ENCODE results near the gene ZNF362. TPM values are rescaled to one million over a fixed set of nuclear protein-coding genes. Genes with fewer than 3 reads are reported as not detected.
A peak's percentile ranks its signal among the peaks of the same experiment; 100 is the strongest.

Gene ZNF362
- total and polyA plus RNA-seq, 12 donors, result 7.8 to 37.3 (median 23.8) TPM

GRCh38 chr1:33225586-33225985 lies 30.7 kb upstream of the ZNF362 start:
- Histone ChIP-seq H3K36me3 (replicated peaks in 1 of 2) (no peaks in the 10 kb centered on the region), H3K4me3 (no peak overlapping the region), H3K27me3 (no peaks in the 10 kb centered on the region), H3K9me3 (replicated peaks in 1 of 3) (peaks cover 0 to 9% (median 0%) of the 10 kb centered on the region in 3 donors), H3K27ac (no peak overlapping the region), H3K4me1 (replicated peaks in 1 of 2) (peaks cover 0 to 8% of the 10 kb centered on the region in 2 donors)
- 65 to 86% (median 80%) methylated on average over 1 of the region's 1 CpG for WGBS, 4 donors
- no peak for DNase-seq
- intact Hi-C loops (cut with DNase I), result loop anchor here (10.0 kb wide), 2 partner anchors 69 to 139 kb away; no protein-coding TSS in a partner anchor
- TF ChIP-seq POLR2A (IDR thresholded peaks at IDR 0.05), result no peak

- Histone ChIP-seq H3K9me3 (replicated peaks in 1 of 3) (peaks cover 0 to 3% (median 0%) of the 10 kb centered on the region in 3 donors), H3K27me3 (no peaks in the 10 kb centered on the region), H3K4me3 (no peak overlapping the region), H3K27ac (peak overlapping the region in 1 of 5 donors; percentile 67), H3K36me3 (replicated peaks in 1 of 2) (no peaks in the 10 kb centered on the region), H3K4me1 (replicated peaks in 1 of 2) (peaks cover 0 to 8% of the 10 kb centered on the region in 2 donors)
- intact Hi-C loops (cut with DNase I), result loop anchor here (10.0 kb wide), 2 partner anchors 66 to 136 kb away; no protein-coding TSS in a partner anchor
- TF ChIP-seq, protein P1, sequence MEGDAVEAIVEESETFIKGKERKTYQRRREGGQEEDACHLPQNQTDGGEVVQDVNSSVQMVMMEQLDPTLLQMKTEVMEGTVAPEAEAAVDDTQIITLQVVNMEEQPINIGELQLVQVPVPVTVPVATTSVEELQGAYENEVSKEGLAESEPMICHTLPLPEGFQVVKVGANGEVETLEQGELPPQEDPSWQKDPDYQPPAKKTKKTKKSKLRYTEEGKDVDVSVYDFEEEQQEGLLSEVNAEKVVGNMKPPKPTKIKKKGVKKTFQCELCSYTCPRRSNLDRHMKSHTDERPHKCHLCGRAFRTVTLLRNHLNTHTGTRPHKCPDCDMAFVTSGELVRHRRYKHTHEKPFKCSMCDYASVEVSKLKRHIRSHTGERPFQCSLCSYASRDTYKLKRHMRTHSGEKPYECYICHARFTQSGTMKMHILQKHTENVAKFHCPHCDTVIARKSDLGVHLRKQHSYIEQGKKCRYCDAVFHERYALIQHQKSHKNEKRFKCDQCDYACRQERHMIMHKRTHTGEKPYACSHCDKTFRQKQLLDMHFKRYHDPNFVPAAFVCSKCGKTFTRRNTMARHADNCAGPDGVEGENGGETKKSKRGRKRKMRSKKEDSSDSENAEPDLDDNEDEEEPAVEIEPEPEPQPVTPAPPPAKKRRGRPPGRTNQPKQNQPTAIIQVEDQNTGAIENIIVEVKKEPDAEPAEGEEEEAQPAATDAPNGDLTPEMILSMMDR (IDR thresholded peaks at IDR 0.05), result no peak
- TF ChIP-seq POLR2A (IDR thresholded peaks at IDR 0.05), result no peak
- 25 to 31% (median 28%) methylated on average over 5 of the region's 5 CpGs for WGBS, 4 donors
- peak; percentile 57 to 86 (median 82) for DNase-seq
These were observed 27.3 kb upstream of the ZNF362 start for GRCh38 chr1:33228935-33229487.

GRCh38 chr1:33231166-33231565 lies 25.1 kb upstream of the ZNF362 start:
- 85 to 95% (median 88%) methylated on average over 7 of the region's 7 CpGs for WGBS, 4 donors
- TF ChIP-seq, protein P1 (IDR thresholded peaks at IDR 0.05), result no peak
- TF ChIP-seq POLR2A (IDR thresholded peaks at IDR 0.05), result no peak
- DNase-seq, result no peak
- H3K4me1 ChIP-seq (replicated peaks in 1 of 2), result peaks cover 0 to 8% of the 10 kb centered on the region in 2 donors
- no peaks in the 10 kb centered on the region for H3K27me3 ChIP-seq
- no peaks in the 10 kb centered on the region for H3K9me3 ChIP-seq (replicated peaks in 1 of 3)
- H3K4me3 ChIP-seq, result no peak overlapping the region
- no peaks in the 10 kb centered on the region for H3K36me3 ChIP-seq (replicated peaks in 1 of 2)
- H3K27ac ChIP-seq, result no peak overlapping the region
- intact Hi-C loops (cut with DNase I), result no loop called here

GRCh38 chr1:33232716-33233115 lies 23.6 kb upstream of the ZNF362 start:
- TF ChIP-seq, protein P1 (IDR thresholded peaks at IDR 0.05), result no peak
- TF ChIP-seq POLR2A (IDR thresholded peaks at IDR 0.05), result no peak
- Histone ChIP-seq H3K4me1 (replicated peaks in 1 of 2) (peaks cover 0 to 8% of the 10 kb centered on the region in 2 donors), H3K27ac (no peak overlapping the region), H3K27me3 (no peaks in the 10 kb centered on the region), H3K9me3 (replicated peaks in 1 of 3) (no peaks in the 10 kb centered on the region), H3K4me3 (no peak overlapping the region), H3K36me3 (replicated peaks in 1 of 2) (no peaks in the 10 kb centered on the region)
- WGBS, 4 donors, result 84 to 96% (median 94%) methylated on average over 3 of the region's 3 CpGs
- intact Hi-C loops (cut with DNase I), result no loop called here
- DNase-seq, result no peak

DNA sequence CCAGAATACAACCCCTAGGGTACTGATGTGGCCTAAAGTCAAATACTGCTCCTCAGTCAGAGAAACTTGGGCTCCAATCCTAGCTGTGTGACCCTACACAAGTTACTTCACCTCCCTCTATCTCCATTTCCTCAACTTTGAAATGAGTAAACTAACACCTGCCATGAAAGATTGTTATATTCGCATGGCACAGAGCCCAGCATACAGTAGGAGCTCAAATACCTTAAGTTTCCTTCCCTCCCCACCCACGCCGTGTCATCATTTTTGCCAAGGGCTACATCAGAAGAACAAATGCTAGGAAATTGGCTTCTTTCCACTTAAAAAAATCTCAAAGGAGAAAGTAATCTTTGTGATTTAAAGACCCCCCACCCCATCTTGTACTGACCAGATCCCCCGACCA lies 22.2 kb upstream of the ZNF362 start:
- intact Hi-C loops (cut with DNase I), result no loop called here
- H3K4me1 ChIP-seq (replicated peaks in 1 of 2), result peaks cover 0 to under 1% of the 10 kb centered on the region in 2 donors
- H3K27me3 ChIP-seq, result no peaks in the 10 kb centered on the region
- no peak overlapping the region for H3K4me3 ChIP-seq
- TF ChIP-seq, protein P1 (IDR thresholded peaks at IDR 0.05), result no peak
- TF ChIP-seq POLR2A (IDR thresholded peaks at IDR 0.05), result no peak
- peak overlapping the region in 1 of 5 donors; percentile 45 for H3K27ac ChIP-seq
- DNase-seq, result no peak
- no peaks in the 10 kb centered on the region for H3K36me3 ChIP-seq (replicated peaks in 1 of 2)
- WGBS, 4 donors, result 65 to 86% (median 79%) methylated on average over 4 of the region's 4 CpGs
- no peaks in the 10 kb centered on the region for H3K9me3 ChIP-seq (replicated peaks in 1 of 3)

Measured in adrenal gland (tissue), 12 donors.